ENCODE measurements around the gene DUSP8.
"Not testable (repeated sequence)": the region's sequence is repeated elsewhere in the genome, so short reads cannot be mapped to it uniquely, and the experiment has no call there.

GRCh38 chr11:1605923-1606322 lies 33.9 kb upstream of the DUSP8 start:
- TF ChIP-seq CTCF (conservative IDR thresholded peaks at IDR 0.05; ENCODE audit: low read length); EZH2phosphoT487 (IDR thresholded peaks at IDR 0.05; ENCODE audit: borderline replicate concordance): not testable (repeated sequence)
